Ovary (tissue), 9 donors: Measurements from ENCODE around the gene CYP27C1. TPM values are rescaled to one million over a fixed set of nuclear protein-coding genes. Genes with fewer than 3 reads are reported as not detected.

Experiments
- DNase-seq, 5 donors: peaks; one replicate each; pipeline ENCODE4 v3.0.0-alpha.2; 2019 to 2020
- H3K27ac ChIP-seq, 2 donors: fragments of 200-600 bp; one replicate each; pipeline versions ENCODE4 v1.5.1 to v1.8.0; 2019 to 2022
- H3K27me3 ChIP-seq: fragments of 200-600 bp; one replicate; pipeline ENCODE4 v1.8.0; 2022
- H3K36me3 ChIP-seq: fragments of 200-600 bp; sonication (generic); one replicate; pipeline ENCODE4 v1.5.1; 2019
- H3K4me1 ChIP-seq: one replicate; pipeline ENCODE4 v1.8.1; 2013; ENCODE audit warnings: mild to moderate bottlenecking, moderate library complexity; ENCODE audit not compliant: insufficient read depth
- H3K4me3 ChIP-seq: fragments of 200-600 bp; sonication (generic); one replicate; pipeline ENCODE4 v1.5.1; 2017
- H3K9me3 ChIP-seq, 2 donors: fragments of 200-600 bp in 1 of 2; sonication (generic) in 1 of 2; one replicate each; pipeline versions ENCODE4 v1.5.1 to v1.8.1; 2013 to 2019; ENCODE audit warnings: mild to moderate bottlenecking in 1 of 2, moderate library complexity in 1 of 2
- EP300 ChIP-seq: sonication (generic); formaldehyde crosslinking; IDR thresholded peaks from one replicate; pipeline ENCODE4 v1.6.1; 2017; ENCODE audit warnings: antibody characterized with exemption
- POLR2A ChIP-seq: fragments of 450-650 bp; IDR thresholded peaks from one replicate; pipeline ENCODE4 v1.6.1; 2017; ENCODE audit warnings: antibody characterized with exemption, mild to moderate bottlenecking, moderate library complexity
- WGBS, 3 donors: extraction: QIAGEN DNeasy Blood & Tissue Kit in 1 of 3; methylation state at CpG; one replicate each; pipeline versions ENCODE4 v1.1.5 to v1.1.7; 2013 to 2017; 5-methylcytosine and 5-hydroxymethylcytosine counted together
- intact Hi-C, 4 donors: fragments of 100-400 bp; cut with DNase I; formaldehyde crosslinking; loops; one replicate each; pipeline versions ENCODE4 v1.11.0 to v1.15.1; 2022 to 2023
- polyA plus RNA-seq, 2 donors: library from polyadenylated mRNA; stranded (reverse); fragments of 200-250 nt in 1 of 2; fragments of 350-450 nt in 1 of 2; fragmentation: Illumina TruSeq in 1 of 2; extraction: RNeasy Lipid Tissue Mini Kit (QIAGEN cat#74804) in 1 of 2; gene quantifications; one replicate each; pipeline ENCODE4 v1.2.3, GENCODE V29; 2013 to 2014
- small RNA-seq: library from RNA; depleted of rRNA; stranded (forward); fragments of <200 nt; gene quantifications from one replicate; pipeline ENCODE3, GENCODE V24; 2016
- total RNA-seq, 7 donors: library from RNA; depleted of rRNA in 2 of 7; stranded (reverse); fragments of >200 nt in 2 of 7; fragmentation: NEBNext Ultra II Directional in 3 of 7; extraction: Animal tissue kit (Norgen Biotek cat#: 25700) in 3 of 7; gene quantifications; one replicate each; pipeline versions ENCODE4 v1.1.0 to v1.2.4, GENCODE V29; 2016 to 2023
- TF ChIP-seq, protein P1 (sequence below), 3 donors: fragments of 450-650 bp in 2 of 3; fragments of 200-600 bp in 1 of 3; IDR thresholded peaks; one replicate each; pipeline versions ENCODE4 v1.5.1 to v1.8.0; 2016 to 2022; ENCODE audit warnings: antibody characterized with exemption in 3 of 3, mild to moderate bottlenecking in 1 of 3
- donor health status: DM: no; HTN: no; CAD: no; lungs with moderate emphysema.
- donor health status: DM: no; HTN: no; CAD: no.
- donor health status: Bipolar disorder and iron deficiency.
- donor health status: DM: yes; HTN: yes; CAD: no.
- donor health status: DM: no; HTN: no; CAD: no.
- donor health status: DM: yes; HTN: yes; CAD: no.

The CYP27C1 gene
- total and polyA plus RNA-seq, 9 donors = 0.07 to 0.52 (median 0.17) TPM; not detected in 1

DNA sequence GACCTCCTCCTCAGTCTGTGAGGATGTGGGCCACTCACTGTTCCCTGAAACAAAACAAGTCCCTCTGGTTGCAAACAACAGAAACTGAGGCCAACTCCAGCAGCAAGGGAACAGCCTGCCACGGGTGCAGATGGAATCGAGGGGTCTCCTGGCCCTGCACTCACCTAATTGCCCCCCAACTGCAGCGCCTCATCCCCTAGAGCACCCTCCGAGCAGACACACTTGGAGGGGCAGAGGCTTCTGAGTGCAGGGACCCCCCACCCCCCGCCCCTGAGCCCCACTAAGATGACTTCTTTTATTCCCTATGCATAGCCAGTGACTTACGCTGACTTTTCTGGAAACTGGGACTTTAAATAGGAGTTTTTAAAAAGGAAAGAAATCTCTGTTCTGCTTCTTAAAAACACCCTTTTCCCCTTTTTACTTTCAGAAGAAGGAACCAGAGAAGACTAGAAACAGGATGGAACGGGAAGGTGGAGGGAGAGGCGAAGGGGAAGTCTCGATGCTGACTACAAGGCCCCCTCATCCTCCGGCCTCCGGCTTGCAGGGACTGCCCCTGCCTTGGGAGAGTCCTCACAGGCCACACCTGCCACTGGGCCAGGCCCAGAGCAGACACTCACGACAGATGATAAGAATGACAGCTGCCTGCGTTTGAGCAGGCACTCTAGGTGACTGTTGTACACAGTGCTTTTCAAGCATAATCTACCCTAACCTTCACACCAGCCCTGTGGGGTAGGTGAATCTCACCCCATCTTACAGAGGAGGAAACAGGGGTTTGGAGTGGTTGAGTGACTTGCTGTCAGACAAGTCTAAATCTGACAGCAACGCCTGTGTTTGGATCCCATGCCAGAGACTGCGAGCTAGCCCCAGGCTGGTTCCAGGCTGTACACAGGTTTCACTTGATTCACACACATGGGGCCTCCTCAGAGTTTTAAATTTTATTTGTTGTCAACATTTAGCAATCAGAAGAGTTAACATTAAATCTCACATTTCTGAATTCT lies 85.0 kb downstream of the CYP27C1 start:
- Histone ChIP-seq H3K4me1 (no peaks in the 10 kb centered on the region), H3K27ac (no peak overlapping the region), H3K36me3 (no peaks in the 10 kb centered on the region), H3K27me3 (no peaks in the 10 kb centered on the region), H3K4me3 (no peak overlapping the region), H3K9me3 (no peaks in the 10 kb centered on the region)
- WGBS, 3 donors = 85 to 91% (median 88%) methylated on average over 15 of the region's 15 CpGs
- DNase-seq = no peak
- intact Hi-C loops = no loop called here
- TF ChIP-seq, protein P1, sequence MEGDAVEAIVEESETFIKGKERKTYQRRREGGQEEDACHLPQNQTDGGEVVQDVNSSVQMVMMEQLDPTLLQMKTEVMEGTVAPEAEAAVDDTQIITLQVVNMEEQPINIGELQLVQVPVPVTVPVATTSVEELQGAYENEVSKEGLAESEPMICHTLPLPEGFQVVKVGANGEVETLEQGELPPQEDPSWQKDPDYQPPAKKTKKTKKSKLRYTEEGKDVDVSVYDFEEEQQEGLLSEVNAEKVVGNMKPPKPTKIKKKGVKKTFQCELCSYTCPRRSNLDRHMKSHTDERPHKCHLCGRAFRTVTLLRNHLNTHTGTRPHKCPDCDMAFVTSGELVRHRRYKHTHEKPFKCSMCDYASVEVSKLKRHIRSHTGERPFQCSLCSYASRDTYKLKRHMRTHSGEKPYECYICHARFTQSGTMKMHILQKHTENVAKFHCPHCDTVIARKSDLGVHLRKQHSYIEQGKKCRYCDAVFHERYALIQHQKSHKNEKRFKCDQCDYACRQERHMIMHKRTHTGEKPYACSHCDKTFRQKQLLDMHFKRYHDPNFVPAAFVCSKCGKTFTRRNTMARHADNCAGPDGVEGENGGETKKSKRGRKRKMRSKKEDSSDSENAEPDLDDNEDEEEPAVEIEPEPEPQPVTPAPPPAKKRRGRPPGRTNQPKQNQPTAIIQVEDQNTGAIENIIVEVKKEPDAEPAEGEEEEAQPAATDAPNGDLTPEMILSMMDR (IDR thresholded peaks at IDR 0.05) = no peak
- no peak for TF ChIP-seq POLR2A
- TF ChIP-seq EP300 = no peak

GRCh38 chr2:127134235-127134634 lies 85.9 kb downstream of the CYP27C1 start:
- H3K27me3 ChIP-seq = no peaks in the 10 kb centered on the region
- H3K4me1 ChIP-seq = no peaks in the 10 kb centered on the region
- TF ChIP-seq, protein P1 (IDR thresholded peaks at IDR 0.05) = no peak
- TF ChIP-seq POLR2A = no peak
- TF ChIP-seq EP300 = no peak
- no peaks in the 10 kb centered on the region for H3K36me3 ChIP-seq
- no peaks in the 10 kb centered on the region for H3K9me3 ChIP-seq
- intact Hi-C loops = no loop called here
- H3K27ac ChIP-seq = no peak overlapping the region
- no peak for DNase-seq
- no peak overlapping the region for H3K4me3 ChIP-seq
- WGBS, 3 donors = 77 to 85% (median 79%) methylated on average over 4 of the region's 4 CpGs

Small RNAs within 50 kb of the gene (small RNA-seq; reads per million reads assigned to genes)
- gene NIFKP9 = not detected

Other genes starting within 250 kb of the CYP27C1 start
- gene BIN1, start 113.1 kb downstream of the CYP27C1 start, total RNA-seq = 10 to 100 TPM; 25.2 to 77.3 (median 57.6) TPM
- 10 to 100 TPM; 16.7 to 32.6 TPM for gene BIN1, start 113.1 kb downstream of the CYP27C1 start, polyA plus RNA-seq
- gene ERCC3, start 73.8 kb upstream of the CYP27C1 start, total RNA-seq = 10 to 100 TPM; 26.8 to 38.2 (median 35.1) TPM
- gene ERCC3, start 73.8 kb upstream of the CYP27C1 start, polyA plus RNA-seq = 10 to 100 TPM; 28.3 to 56.9 TPM
- 10 to 100 TPM; 41.6 to 78.4 (median 60.4) TPM for gene MAP3K2, start 167.7 kb upstream of the CYP27C1 start, total RNA-seq
- gene MAP3K2, start 167.7 kb upstream of the CYP27C1 start, polyA plus RNA-seq = 10 to 100 TPM in 1 of 2 donors, 1 to 10 TPM in 1; 7.2 to 11.5 TPM
- 1 to 10 TPM in 1 of 7 donors, under 1 TPM in 1, not detected in 5; 0.51 to 1.1 TPM for gene PROC, start 198.1 kb upstream of the CYP27C1 start, total RNA-seq
- not detected for gene PROC, start 198.1 kb upstream of the CYP27C1 start, polyA plus RNA-seq